Measurements from ENCODE around the gene KRT1. TPM values are rescaled to one million over a fixed set of nuclear protein-coding genes. Genes with fewer than 3 reads are reported as not detected.

The KRT1 gene
- total and polyA plus RNA-seq, 4 donors = 0.17 to 2.1 (median 0.48) TPM

GRCh38 chr12:52628111-52628507, 52.1 kb downstream of the KRT1 start:
- Histone ChIP-seq H3K9me3 (ENCODE audit: control insufficient read depth, insufficient read depth, low read length) (no peaks in the 10 kb centered on the region), H3K27me3 (ENCODE audit: control insufficient read depth, insufficient read depth, low read length) (no peaks in the 10 kb centered on the region), H3K4me3 (ENCODE audit: low read depth, low read length) (no peak overlapping the region), H3K4me1 (ENCODE audit: control insufficient read depth, insufficient read depth, low read length) (peaks cover 5% of the 10 kb centered on the region), H3K36me3 (ENCODE audit: control insufficient read depth, insufficient read depth, low read length) (no peaks in the 10 kb centered on the region), H3K27ac (ENCODE audit: low read depth, low read length) (no peak overlapping the region)
- no peak for DNase-seq (ENCODE audit: low read depth in 4 of 6, low spot score in 6 of 6)
- WGBS (ENCODE audit: insufficient coverage) = no CpG with 5 or more reads among the region's 4 CpGs

- peaks cover 5% of the 10 kb centered on the region for H3K4me1 ChIP-seq (ENCODE audit: control insufficient read depth, insufficient read depth, low read length)
- no peak overlapping the region for H3K27ac ChIP-seq (ENCODE audit: low read depth, low read length)
- 42% methylated on average over 1 of the region's 2 CpGs for WGBS (ENCODE audit: insufficient coverage)
- H3K36me3 ChIP-seq (ENCODE audit: control insufficient read depth, insufficient read depth, low read length) = no peaks in the 10 kb centered on the region
- H3K4me3 ChIP-seq (ENCODE audit: low read depth, low read length) = no peak overlapping the region
- H3K9me3 ChIP-seq (ENCODE audit: control insufficient read depth, insufficient read depth, low read length) = no peaks in the 10 kb centered on the region
- DNase-seq (ENCODE audit: low read depth in 4 of 6, low spot score in 6 of 6) = no peak
- H3K27me3 ChIP-seq (ENCODE audit: control insufficient read depth, insufficient read depth, low read length) = no peaks in the 10 kb centered on the region
Observed at GRCh38 chr12:52627395-52628110, 52.7 kb downstream of the KRT1 start.

Other genes with a start within 250 kb of the KRT1 start
- gene KRT75, start 246.0 kb downstream of the KRT1 start, total RNA-seq = under 1 TPM in 1 of 2 donors, not detected in 1; 0.06 TPM
- under 1 TPM in 1 of 2 donors, not detected in 1; 0.12 TPM for gene KRT75, start 246.0 kb downstream of the KRT1 start, polyA plus RNA-seq (ENCODE audit: insufficient read length in 2 of 2)
- not detected for gene KRT6B, start 228.3 kb downstream of the KRT1 start, total RNA-seq
- gene KRT6B, start 228.3 kb downstream of the KRT1 start, polyA plus RNA-seq (ENCODE audit: insufficient read length in 2 of 2) = not detected
- not detected for gene KRT6C, start 206.6 kb downstream of the KRT1 start, total RNA-seq
- not detected for gene KRT6C, start 206.6 kb downstream of the KRT1 start, polyA plus RNA-seq (ENCODE audit: insufficient read length in 2 of 2)
- not detected for gene KRT6A, start 187.2 kb downstream of the KRT1 start, total RNA-seq
- gene KRT6A, start 187.2 kb downstream of the KRT1 start, polyA plus RNA-seq (ENCODE audit: insufficient read length in 2 of 2) = not detected
- under 1 TPM in 1 of 2 donors, not detected in 1; 0.99 TPM for gene KRT5, start 160.0 kb downstream of the KRT1 start, total RNA-seq
- gene KRT5, start 160.0 kb downstream of the KRT1 start, polyA plus RNA-seq (ENCODE audit: insufficient read length in 2 of 2) = under 1 TPM; 0.27 to 0.68 TPM
- under 1 TPM in 1 of 2 donors, not detected in 1; 0.06 TPM for gene KRT71, start 127.3 kb downstream of the KRT1 start, total RNA-seq
- under 1 TPM; 0.33 to 0.35 TPM for gene KRT71, start 127.3 kb downstream of the KRT1 start, polyA plus RNA-seq (ENCODE audit: insufficient read length in 2 of 2)
- under 1 TPM in 1 of 2 donors, not detected in 1; 0.10 TPM for gene KRT74, start 106.6 kb downstream of the KRT1 start, total RNA-seq
- gene KRT74, start 106.6 kb downstream of the KRT1 start, polyA plus RNA-seq (ENCODE audit: insufficient read length in 2 of 2) = under 1 TPM in 1 of 2 donors, not detected in 1; 0.20 TPM
- under 1 TPM; 0.10 to 0.11 TPM for gene KRT72, start 78.9 kb downstream of the KRT1 start, total RNA-seq
- under 1 TPM; 0.29 to 0.51 TPM for gene KRT72, start 78.9 kb downstream of the KRT1 start, polyA plus RNA-seq (ENCODE audit: insufficient read length in 2 of 2)
- gene KRT73, start 61.8 kb downstream of the KRT1 start, total RNA-seq = under 1 TPM in 1 of 2 donors, not detected in 1; 0.10 TPM
- under 1 TPM in 1 of 2 donors, not detected in 1; 0.33 TPM for gene KRT73, start 61.8 kb downstream of the KRT1 start, polyA plus RNA-seq (ENCODE audit: insufficient read length in 2 of 2)
- gene KRT2, start 28.2 kb downstream of the KRT1 start, total RNA-seq = under 1 TPM in 1 of 2 donors, not detected in 1; 0.30 TPM
- gene KRT2, start 28.2 kb downstream of the KRT1 start, polyA plus RNA-seq (ENCODE audit: insufficient read length in 2 of 2) = under 1 TPM; 0.18 to 0.25 TPM
- gene KRT77, start 23.1 kb upstream of the KRT1 start, total RNA-seq = under 1 TPM; 0.06 to 0.10 TPM
- gene KRT77, start 23.1 kb upstream of the KRT1 start, polyA plus RNA-seq (ENCODE audit: insufficient read length in 2 of 2) = 1 to 10 TPM in 1 of 2 donors, under 1 TPM in 1; 0.29 to 2.2 TPM
- gene KRT76, start 96.9 kb upstream of the KRT1 start, total RNA-seq = not detected
- not detected for gene KRT76, start 96.9 kb upstream of the KRT1 start, polyA plus RNA-seq (ENCODE audit: insufficient read length in 2 of 2)
- under 1 TPM in 1 of 2 donors, not detected in 1; 0.10 TPM for gene KRT3, start 115.7 kb upstream of the KRT1 start, total RNA-seq
- under 1 TPM in 1 of 2 donors, not detected in 1; 0.21 TPM for gene KRT3, start 115.7 kb upstream of the KRT1 start, polyA plus RNA-seq (ENCODE audit: insufficient read length in 2 of 2)
- gene KRT4, start 133.7 kb upstream of the KRT1 start, total RNA-seq = under 1 TPM in 1 of 2 donors, not detected in 1; 0.11 TPM
- under 1 TPM; 0.14 to 0.20 TPM for gene KRT4, start 133.7 kb upstream of the KRT1 start, polyA plus RNA-seq (ENCODE audit: insufficient read length in 2 of 2)
- gene KRT79, start 153.9 kb upstream of the KRT1 start, total RNA-seq = under 1 TPM; 0.10 to 0.28 TPM
- 1 to 10 TPM; 1.4 TPM for gene KRT79, start 153.9 kb upstream of the KRT1 start, polyA plus RNA-seq (ENCODE audit: insufficient read length in 2 of 2)
- under 1 TPM in 1 of 2 donors, not detected in 1; 0.11 TPM for gene KRT78, start 168.6 kb upstream of the KRT1 start, total RNA-seq
- not detected for gene KRT78, start 168.6 kb upstream of the KRT1 start, polyA plus RNA-seq (ENCODE audit: insufficient read length in 2 of 2)
- gene KRT8, start 224.7 kb upstream of the KRT1 start, total RNA-seq = 10 to 100 TPM in 1 of 2 donors, under 1 TPM in 1; 0.99 to 12.0 TPM
- gene KRT8, start 224.7 kb upstream of the KRT1 start, polyA plus RNA-seq (ENCODE audit: insufficient read length in 2 of 2) = 10 to 100 TPM in 1 of 2 donors, 1 to 10 TPM in 1; 1.7 to 10.1 TPM

All from spinal cord (tissue), 10 donors.